Esophagus muscularis mucosa (tissue), 3 donors: Measurements from ENCODE around the gene SFXN3.

Experiments used
- CTCF ChIP-seq, 3 experiments: fragments of 200-600 bp in 2 of 3; fragments of 450-650 bp in 1 of 3; sonication (generic) in 2 of 3; IDR thresholded peaks; one replicate each; pipeline ENCODE4 v1.5.1; 2017 to 2019; ENCODE audit warnings: antibody characterized with exemption in 3 of 3, mild to moderate bottlenecking in 2 of 3, moderate library complexity in 1 of 3
- POLR2A ChIP-seq: fragments of 450-650 bp; IDR thresholded peaks from one replicate; pipeline ENCODE4 v1.6.1; 2017; ENCODE audit warnings: antibody characterized with exemption, moderate library complexity, mild to moderate bottlenecking, low read depth
- POLR2AphosphoS5 ChIP-seq, 2 donors: sonication (generic); formaldehyde crosslinking; IDR thresholded peaks; one replicate each; pipeline ENCODE4 v1.6.1; 2017; ENCODE audit warnings: antibody characterized with exemption in 2 of 2

- TF ChIP-seq POLR2AphosphoS5 (IDR thresholded peaks at IDR 0.05), result no peak
- no peak for TF ChIP-seq CTCF (IDR thresholded peaks at IDR 0.05)
- no peak for TF ChIP-seq POLR2A
Measured at GRCh38 chr10:101019440-101019703, 11.7 kb upstream of the SFXN3 start.
